ENCODE results near the gene GMPR2. TPM values are rescaled to one million over a fixed set of nuclear protein-coding genes. Genes with fewer than 3 reads are reported as not detected.
"Not testable (repeated sequence)": the region's sequence is repeated elsewhere in the genome, so short reads cannot be mapped to it uniquely, and the experiment has no call there.

The GMPR2 gene
- total RNA-seq, 5 donors from 2014 or later (not counting 1 experiment from before 2014, with no cell fraction given): 53.8 to 81.2 (median 64.0) TPM

DNA sequence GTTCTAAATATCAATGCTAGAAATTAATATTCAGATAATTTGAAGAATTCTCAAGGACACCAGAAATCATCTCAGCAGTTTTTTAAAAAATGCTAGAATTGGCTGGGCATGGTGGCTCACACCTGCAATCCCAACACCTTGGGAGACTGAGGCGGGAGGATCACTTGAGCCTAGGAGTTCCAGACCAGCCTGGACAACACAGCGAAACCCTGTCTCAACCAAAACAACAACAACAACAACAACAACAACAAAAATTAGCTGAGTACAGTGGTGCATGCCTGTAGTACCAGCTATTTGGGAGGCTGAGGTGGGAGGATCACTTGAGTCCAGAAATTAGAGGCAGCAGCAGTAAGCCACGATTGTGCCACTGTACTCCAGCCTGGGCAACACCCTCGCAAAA is 13.6 kb upstream of the GMPR2 start:
- H3K4me1 ChIP-seq (ENCODE audit: control insufficient read depth in 1 of 2, extremely low read depth in 1 of 2, insufficient read depth in 2 of 2, low read length in 2 of 2): peaks cover 9 to 23% of the 10 kb centered on the region in 2 experiments
- H3K27me3 ChIP-seq (replicated peaks in 1 of 2; ENCODE audit: control insufficient read depth in 2 of 2, extremely low read depth in 1 of 2, insufficient read depth in 2 of 2, low read length in 1 of 2): no peaks in the 10 kb centered on the region
- Mint-ChIP-seq H3K4me3 (no peak overlapping the region), H3K9me3 (no peaks in the 10 kb centered on the region), H3K27me3 (no peaks in the 10 kb centered on the region), H3K4me1 (peaks cover 13 to 27% (median 25%) of the 10 kb centered on the region in 3 donors), H3K36me3 (peaks cover 12% of the 10 kb centered on the region), H3K27ac (no peak overlapping the region)
- WGBS (ENCODE audit: insufficient coverage): no CpG with 5 or more reads among the region's 4 CpGs
- POLR2A ChIA-PET: interaction anchor here in 1 of 2 donors (0.7 kb wide), 1 partner anchor 205 kb away, joined by 5 read pairs; no protein-coding TSS in a partner anchor
- DNase-seq (no peak), ATAC-seq (replicated peaks in 1 of 4) (no peak)
- peaks cover 0 to 7% of the 10 kb centered on the region in 2 donors for H3K36me3 ChIP-seq (ENCODE audit: control insufficient read depth in 2 of 2, extremely low read depth in 1 of 2, insufficient read depth in 1 of 2, low read length in 1 of 2)
- H3K4me3 ChIP-seq (ENCODE audit: control insufficient read depth in 1 of 2, extremely low read depth in 1 of 2, low read length in 1 of 2): no peak overlapping the region
- H3K27ac ChIP-seq (ENCODE audit: low read length): no peak overlapping the region
- CTCF ChIA-PET: interaction anchor here (0.7 to 1.3 kb wide), 3 partner anchors 24 to 245 kb away, joined by 3 to 5 read pairs (median 3); partner anchors contain the start of gene TINF2 (in 1 of the 2)
- no peaks in the 10 kb centered on the region for H3K9me3 ChIP-seq

DNA sequence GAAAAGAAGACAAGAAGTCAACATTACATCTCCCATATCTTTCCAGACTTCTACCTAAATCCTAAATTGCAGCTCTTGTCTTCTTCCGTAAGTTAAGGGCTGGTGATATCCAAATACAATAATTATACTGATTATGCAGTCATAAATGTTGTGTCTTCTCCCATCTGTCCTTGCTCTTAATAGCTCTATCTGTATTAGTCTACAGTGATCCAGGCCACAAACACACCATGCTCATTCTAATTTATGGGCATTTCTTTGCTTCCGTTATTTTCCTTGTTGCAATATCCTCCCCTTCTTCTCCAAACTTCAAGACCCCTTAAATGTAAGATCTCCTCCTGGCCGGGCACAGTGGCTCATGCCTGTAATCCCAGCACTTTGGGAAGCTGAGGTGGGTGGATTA is 13.2 kb upstream of the GMPR2 start:
- Histone ChIP-seq H3K27ac (ENCODE audit: low read length) (no peak overlapping the region), H3K9me3 (no peaks in the 10 kb centered on the region), H3K4me3 (ENCODE audit: control insufficient read depth in 1 of 2, extremely low read depth in 1 of 2, low read length in 1 of 2) (no peak overlapping the region), H3K4me1 (ENCODE audit: control insufficient read depth in 1 of 2, extremely low read depth in 1 of 2, insufficient read depth in 2 of 2, low read length in 2 of 2) (peaks cover 9 to 18% of the 10 kb centered on the region in 2 experiments), H3K27me3 (replicated peaks in 1 of 2; ENCODE audit: control insufficient read depth in 2 of 2, extremely low read depth in 1 of 2, insufficient read depth in 2 of 2, low read length in 1 of 2) (no peaks in the 10 kb centered on the region), H3K36me3 (ENCODE audit: control insufficient read depth in 2 of 2, extremely low read depth in 1 of 2, insufficient read depth in 1 of 2, low read length in 1 of 2) (peaks cover 0 to 7% of the 10 kb centered on the region in 2 donors)
- no CpG with 5 or more reads among the region's 3 CpGs for WGBS (ENCODE audit: insufficient coverage)
- Mint-ChIP-seq H3K27ac (no peak overlapping the region), H3K4me3 (no peak overlapping the region), H3K36me3 (peaks cover 10% of the 10 kb centered on the region), H3K27me3 (no peaks in the 10 kb centered on the region), H3K9me3 (no peaks in the 10 kb centered on the region), H3K4me1 (peaks cover 12 to 24% (median 22%) of the 10 kb centered on the region in 3 donors)
- ChIA-PET CTCF (interaction anchor here (0.6 to 1.3 kb wide), 4 partner anchors 23 to 245 kb away, joined by 3 to 5 read pairs (median 4); partner anchors contain the start of gene TINF2 (in 1 of the 2)), POLR2A (interaction anchor here in 1 of 2 donors (0.6 to 0.7 kb wide), 2 partner anchors 9 to 204 kb away, joined by 5 read pairs; no protein-coding TSS in a partner anchor)
- ATAC-seq (replicated peaks in 1 of 4): no peak
- DNase-seq: no peak

DNA sequence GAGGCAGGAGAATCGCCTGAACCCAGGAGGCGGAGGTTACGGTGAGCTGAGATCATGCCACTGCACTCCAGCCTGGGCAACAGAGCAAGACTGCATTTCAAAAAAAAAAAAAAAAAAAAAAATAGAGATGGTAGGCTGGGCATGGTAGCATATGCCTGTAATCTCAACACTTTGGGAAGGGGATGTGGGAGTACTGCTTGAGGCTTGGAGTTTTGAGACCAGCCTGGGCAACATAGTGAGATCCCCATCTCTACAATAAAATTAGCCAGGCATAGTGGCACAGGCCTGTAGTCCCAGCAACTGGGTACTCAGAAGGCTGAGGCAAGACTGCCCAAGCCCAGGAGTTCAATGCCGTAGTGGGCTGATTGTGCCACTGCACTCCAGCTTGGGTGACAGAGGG is 9.7 kb upstream of the GMPR2 start:
- H3K4me3 Mint-ChIP-seq; H3K4me3 ChIP-seq (ENCODE audit: control insufficient read depth in 1 of 2, extremely low read depth in 1 of 2, low read length in 1 of 2); H3K27ac Mint-ChIP-seq; H3K9me3 Mint-ChIP-seq; H3K9me3 ChIP-seq; H3K27me3 ChIP-seq (replicated peaks in 1 of 2; ENCODE audit: control insufficient read depth in 2 of 2, extremely low read depth in 1 of 2, insufficient read depth in 2 of 2, low read length in 1 of 2); CTCF ChIA-PET; H3K4me1 ChIP-seq (ENCODE audit: control insufficient read depth in 1 of 2, extremely low read depth in 1 of 2, insufficient read depth in 2 of 2, low read length in 2 of 2); H3K27ac ChIP-seq (ENCODE audit: low read length); H3K36me3 ChIP-seq (ENCODE audit: control insufficient read depth in 2 of 2, extremely low read depth in 1 of 2, insufficient read depth in 1 of 2, low read length in 1 of 2); DNase-seq; ATAC-seq (replicated peaks in 1 of 4); H3K27me3 Mint-ChIP-seq: not testable (repeated sequence)
- Mint-ChIP-seq H3K4me1 (peaks cover 21 to 31% (median 27%) of the 10 kb centered on the region in 3 donors), H3K36me3 (peaks cover 13% of the 10 kb centered on the region)
- no CpG with 5 or more reads among the region's 4 CpGs for WGBS (ENCODE audit: insufficient coverage)
- POLR2A ChIA-PET: interaction anchor here in 1 of 2 donors (0.6 kb wide), 1 partner anchor 36 kb away, joined by 7 read pairs; no protein-coding TSS in a partner anchor

DNA sequence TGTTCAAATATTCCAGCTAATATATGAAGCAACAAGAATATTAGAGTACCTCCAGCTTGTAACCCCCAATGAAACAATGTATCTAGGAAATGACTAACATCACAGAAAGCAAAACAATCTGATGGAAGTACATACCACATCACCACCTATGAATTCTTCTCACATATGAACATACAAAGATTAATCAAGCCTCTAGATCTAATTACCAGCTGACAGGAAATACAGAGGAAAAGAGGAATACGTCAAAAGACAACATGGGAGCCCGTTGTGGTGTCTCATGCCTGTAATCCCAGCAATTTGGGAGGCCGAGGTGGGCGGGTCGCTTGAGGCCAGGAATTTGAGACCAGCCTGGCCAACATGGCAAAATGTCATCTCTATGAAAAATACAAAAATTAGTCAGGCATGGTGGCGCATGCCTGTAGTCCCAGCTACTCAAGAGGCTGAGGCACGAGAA is 8.1 kb upstream of the GMPR2 start:
- no peak overlapping the region for H3K27ac ChIP-seq (ENCODE audit: low read length)
- DNase-seq: no peak
- Mint-ChIP-seq H3K27me3 (no peaks in the 10 kb centered on the region), H3K9me3 (no peaks in the 10 kb centered on the region), H3K4me1 (peaks cover 22 to 37% (median 29%) of the 10 kb centered on the region in 3 donors), H3K27ac (peak overlapping the region in 1 of 2 donors; percentile 25), H3K36me3 (peaks cover 16% of the 10 kb centered on the region), H3K4me3 (no peak overlapping the region)
- H3K4me3 ChIP-seq (ENCODE audit: control insufficient read depth in 1 of 2, extremely low read depth in 1 of 2, low read length in 1 of 2): no peak overlapping the region
- H3K4me1 ChIP-seq (ENCODE audit: control insufficient read depth in 1 of 2, extremely low read depth in 1 of 2, insufficient read depth in 2 of 2, low read length in 2 of 2): peaks cover 0 to 7% of the 10 kb centered on the region in 2 experiments
- no peak for ATAC-seq (replicated peaks in 1 of 4)
- H3K9me3 ChIP-seq: no peaks in the 10 kb centered on the region
- H3K36me3 ChIP-seq (ENCODE audit: control insufficient read depth in 2 of 2, extremely low read depth in 1 of 2, insufficient read depth in 1 of 2, low read length in 1 of 2): peaks cover 0 to 5% of the 10 kb centered on the region in 2 donors
- WGBS (ENCODE audit: insufficient coverage): 96% methylated on average over 4 of the region's 7 CpGs
- ChIA-PET CTCF (interaction anchor here in 1 of 2 donors (1.0 kb wide), 1 partner anchor 9 kb away, joined by 3 read pairs; the partner anchor contains the start of gene MDP1), POLR2A (interaction anchor here in 1 of 2 donors (0.5 kb wide), 1 partner anchor 146 kb away, joined by 6 read pairs; no protein-coding TSS in a partner anchor)
- H3K27me3 ChIP-seq (replicated peaks in 1 of 2; ENCODE audit: control insufficient read depth in 2 of 2, extremely low read depth in 1 of 2, insufficient read depth in 2 of 2, low read length in 1 of 2): no peaks in the 10 kb centered on the region

DNA sequence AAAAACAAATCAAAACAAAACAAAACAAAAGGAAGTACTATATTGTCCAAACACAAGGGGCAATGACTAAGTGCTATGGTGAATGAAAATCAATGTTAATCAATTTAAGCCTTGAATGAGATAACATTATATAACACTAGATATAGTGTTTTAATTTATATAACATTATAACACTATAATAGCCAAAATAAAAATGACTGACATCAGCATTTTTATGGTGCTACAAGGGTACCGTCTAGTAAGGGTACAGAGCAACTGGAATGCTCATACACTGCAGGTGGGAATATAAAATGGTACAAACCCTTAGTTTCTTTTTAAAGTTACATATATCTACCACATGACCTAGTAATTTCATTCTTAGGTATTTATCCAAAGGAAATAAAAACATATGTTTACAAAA is 6.3 kb upstream of the GMPR2 start:
- Mint-ChIP-seq H3K27me3 (no peaks in the 10 kb centered on the region), H3K9me3 (no peaks in the 10 kb centered on the region), H3K36me3 (peaks cover 16% of the 10 kb centered on the region), H3K4me1 (peaks cover 31 to 45% (median 36%) of the 10 kb centered on the region in 3 donors), H3K4me3 (no peak overlapping the region), H3K27ac (no peak overlapping the region)
- no peaks in the 10 kb centered on the region for H3K9me3 ChIP-seq
- H3K36me3 ChIP-seq (ENCODE audit: control insufficient read depth in 2 of 2, extremely low read depth in 1 of 2, insufficient read depth in 1 of 2, low read length in 1 of 2): peaks cover 0 to 5% of the 10 kb centered on the region in 2 donors
- H3K4me3 ChIP-seq (ENCODE audit: control insufficient read depth in 1 of 2, extremely low read depth in 1 of 2, low read length in 1 of 2): no peak overlapping the region
- POLR2A ChIA-PET: no interaction called here
- ATAC-seq (replicated peaks in 1 of 4): no peak
- CTCF ChIA-PET: interaction anchor here in 1 of 2 donors (0.6 to 1.5 kb wide), 2 partner anchors 11 to 71 kb away, joined by 3 read pairs; partner anchors contain the start of gene MDP1
- H3K27me3 ChIP-seq (replicated peaks in 1 of 2; ENCODE audit: control insufficient read depth in 2 of 2, extremely low read depth in 1 of 2, insufficient read depth in 2 of 2, low read length in 1 of 2): no peaks in the 10 kb centered on the region
- WGBS (ENCODE audit: insufficient coverage): no CpG with 5 or more reads among the region's 1 CpG
- H3K4me1 ChIP-seq (ENCODE audit: control insufficient read depth in 1 of 2, extremely low read depth in 1 of 2, insufficient read depth in 2 of 2, low read length in 2 of 2): peaks cover 5 to 20% of the 10 kb centered on the region in 2 experiments
- no peak overlapping the region for H3K27ac ChIP-seq (ENCODE audit: low read length)
- DNase-seq: no peak

DNA sequence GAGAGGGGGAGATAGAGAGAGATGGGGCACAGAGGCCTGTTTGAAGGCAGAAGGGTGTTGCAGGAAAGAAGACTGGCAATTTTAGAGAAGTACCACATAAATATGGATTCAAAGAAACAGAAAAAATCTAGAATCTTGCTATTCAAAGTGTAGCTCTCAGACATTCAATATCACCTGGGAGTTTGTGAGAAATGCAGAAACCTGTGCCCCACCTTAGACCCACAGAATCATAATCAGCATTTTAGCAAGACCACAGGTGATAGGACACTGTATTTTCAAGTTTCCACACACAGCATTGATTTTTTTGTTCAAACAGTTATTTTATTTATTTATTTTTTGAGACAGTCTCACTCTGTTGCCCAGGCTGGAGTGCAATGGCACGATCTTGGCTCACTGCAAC is 3.8 kb upstream of the GMPR2 start:
- H3K27me3 Mint-ChIP-seq: no peaks in the 10 kb centered on the region
- Histone ChIP-seq H3K4me3 (ENCODE audit: control insufficient read depth in 1 of 2, extremely low read depth in 1 of 2, low read length in 1 of 2) (no peak overlapping the region), H3K27me3 (replicated peaks in 1 of 2; ENCODE audit: control insufficient read depth in 2 of 2, extremely low read depth in 1 of 2, insufficient read depth in 2 of 2, low read length in 1 of 2) (no peaks in the 10 kb centered on the region), H3K4me1 (ENCODE audit: control insufficient read depth in 1 of 2, extremely low read depth in 1 of 2, insufficient read depth in 2 of 2, low read length in 2 of 2) (peaks cover 16 to 36% of the 10 kb centered on the region in 2 experiments), H3K9me3 (no peaks in the 10 kb centered on the region), H3K36me3 (ENCODE audit: control insufficient read depth in 2 of 2, extremely low read depth in 1 of 2, insufficient read depth in 1 of 2, low read length in 1 of 2) (peaks cover 0 to 5% of the 10 kb centered on the region in 2 donors), H3K27ac (ENCODE audit: low read length) (no peak overlapping the region)
- 71% methylated on average over 1 of the region's 1 CpG for WGBS (ENCODE audit: insufficient coverage)
- CTCF ChIA-PET: interaction anchor here (0.6 to 1.0 kb wide), 6 partner anchors 13 to 220 kb away, joined by 3 to 6 read pairs (median 4); partner anchors contain the start of gene MDP1 (in 1 of the 2)
- peaks cover 43 to 64% (median 55%) of the 10 kb centered on the region in 3 donors for H3K4me1 Mint-ChIP-seq
- no peak overlapping the region for H3K4me3 Mint-ChIP-seq
- POLR2A ChIA-PET: interaction anchor here (0.6 to 0.9 kb wide), 7 partner anchors 10 to 258 kb away, joined by 3 to 8 read pairs (median 4); partner anchors contain the start of genes PSME1 (in 1 of the 2) and TINF2 (in 1 of the 2)
- ATAC-seq (replicated peaks in 1 of 4) (no peak), DNase-seq (no peak)
- peaks cover 16% of the 10 kb centered on the region for H3K36me3 Mint-ChIP-seq
- H3K9me3 Mint-ChIP-seq: no peaks in the 10 kb centered on the region
- H3K27ac Mint-ChIP-seq: no peak overlapping the region
